ENCODE measurements around the gene YARS1. TPM values are rescaled to one million over a fixed set of nuclear protein-coding genes. Genes with fewer than 3 reads are reported as not detected.

Gene YARS1
- total RNA-seq, 1 experiment from 2014 or later, result 262 TPM

GRCh38 chr1:32746130-32746529 is 71.0 kb downstream of the YARS1 start:
- POLR2A ChIA-PET (ENCODE audit: low non-redundant PET), result no interaction called here

DNA sequence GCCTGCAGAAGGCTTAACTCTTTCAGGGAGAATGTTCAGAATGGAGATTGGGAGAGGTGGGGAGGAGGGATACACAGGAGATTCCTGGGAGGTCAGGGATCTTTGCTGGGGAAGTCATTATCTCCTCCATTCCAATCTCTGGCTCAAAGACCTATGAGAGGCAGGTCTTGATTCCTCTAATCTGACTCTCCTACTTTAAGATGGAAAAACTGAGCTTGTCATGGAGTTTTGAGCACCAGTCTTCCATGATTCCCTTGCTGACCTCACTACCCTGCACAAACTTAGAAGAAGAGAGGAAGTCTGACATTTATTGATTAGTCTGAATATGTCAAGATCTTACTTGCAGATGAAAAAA is 73.1 kb downstream of the YARS1 start:
- H3K27ac ChIP-seq (ENCODE audit: low read depth, low read length, poor library complexity, severe bottlenecking), result no peak overlapping the region
- no peaks in the 10 kb centered on the region for H3K9me3 ChIP-seq (ENCODE audit: low read depth, low read length, poor library complexity, severe bottlenecking)
- TF ChIP-seq CTCF (conservative IDR thresholded peaks at IDR 0.05; ENCODE audit: low read depth, low read length), result no peak
- TF ChIP-seq EZH2 (IDR thresholded peaks at IDR 0.05; ENCODE audit: borderline replicate concordance, low read depth, low read length, poor library complexity, severe bottlenecking), result no peak
- no peak overlapping the region for H3K4me3 ChIP-seq (ENCODE audit: low read depth, low read length, poor library complexity, severe bottlenecking)
- no peaks in the 10 kb centered on the region for H3K36me3 ChIP-seq (ENCODE audit: insufficient read depth, low read length, poor library complexity, severe bottlenecking)
- no TSS peak for BruUV-seq (replicated peaks)
- ChIA-PET POLR2A (ENCODE audit: low non-redundant PET) (no interaction called here), CTCF (no interaction called here)
- no peaks in the 10 kb centered on the region for H3K27me3 ChIP-seq (replicated peaks; ENCODE audit: insufficient read depth, low read depth, low read length, poor library complexity)
- H3K4me1 ChIP-seq (ENCODE audit: insufficient read depth, low read length, poor library complexity, severe bottlenecking), result no peaks in the 10 kb centered on the region
- no peak for DNase-seq (ENCODE audit: low spot score)
- intact Hi-C loops (cut with micrococcal nuclease; ENCODE audit: unreplicated experiment), result no loop called here

More at GRCh38 chr1:32746130-32746529, 71.0 kb downstream of the YARS1 start:
- intact Hi-C loops (cut with micrococcal nuclease; ENCODE audit: unreplicated experiment), result no loop called here
- no peak overlapping the region for H3K27ac ChIP-seq (ENCODE audit: low read depth, low read length, poor library complexity, severe bottlenecking)
- no peaks in the 10 kb centered on the region for H3K36me3 ChIP-seq (ENCODE audit: insufficient read depth, low read length, poor library complexity, severe bottlenecking)
- no peak for DNase-seq (ENCODE audit: low spot score)
- no TSS peak for BruUV-seq (replicated peaks)
- TF ChIP-seq EZH2 (IDR thresholded peaks at IDR 0.05; ENCODE audit: borderline replicate concordance, low read depth, low read length, poor library complexity, severe bottlenecking) (no peak), CTCF (conservative IDR thresholded peaks at IDR 0.05; ENCODE audit: low read depth, low read length) (no peak)
- H3K4me1 ChIP-seq (ENCODE audit: insufficient read depth, low read length, poor library complexity, severe bottlenecking), result no peaks in the 10 kb centered on the region
- no peaks in the 10 kb centered on the region for H3K9me3 ChIP-seq (ENCODE audit: low read depth, low read length, poor library complexity, severe bottlenecking)
- CTCF ChIA-PET, result no interaction called here
- no peaks in the 10 kb centered on the region for H3K27me3 ChIP-seq (replicated peaks; ENCODE audit: insufficient read depth, low read depth, low read length, poor library complexity)
- H3K4me3 ChIP-seq (ENCODE audit: low read depth, low read length, poor library complexity, severe bottlenecking), result no peak overlapping the region

- POLR2A ChIA-PET (ENCODE audit: low non-redundant PET), result no interaction called here
These were observed 73.6 kb downstream of the YARS1 start for GRCh38 chr1:32743380-32744070.

More at GRCh38 chr1:32743380-32744070, 73.6 kb downstream of the YARS1 start:
- CTCF ChIA-PET, result no interaction called here
- TF ChIP-seq EZH2 (IDR thresholded peaks at IDR 0.05; ENCODE audit: borderline replicate concordance, low read depth, low read length, poor library complexity, severe bottlenecking) (no peak), CTCF (conservative IDR thresholded peaks at IDR 0.05; ENCODE audit: low read depth, low read length) (no peak)
- intact Hi-C loops (cut with micrococcal nuclease; ENCODE audit: unreplicated experiment), result no loop called here
- H3K4me1 ChIP-seq (ENCODE audit: insufficient read depth, low read length, poor library complexity, severe bottlenecking), result no peaks in the 10 kb centered on the region
- no peak for DNase-seq (ENCODE audit: low spot score)
- H3K36me3 ChIP-seq (ENCODE audit: insufficient read depth, low read length, poor library complexity, severe bottlenecking), result no peaks in the 10 kb centered on the region
- BruUV-seq (replicated peaks), result no TSS peak
- H3K9me3 ChIP-seq (ENCODE audit: low read depth, low read length, poor library complexity, severe bottlenecking), result no peaks in the 10 kb centered on the region
- H3K4me3 ChIP-seq (ENCODE audit: low read depth, low read length, poor library complexity, severe bottlenecking), result no peak overlapping the region
- H3K27ac ChIP-seq (ENCODE audit: low read depth, low read length, poor library complexity, severe bottlenecking), result no peak overlapping the region
- no peaks in the 10 kb centered on the region for H3K27me3 ChIP-seq (replicated peaks; ENCODE audit: insufficient read depth, low read depth, low read length, poor library complexity)

All from A673 (cell line).